Measurements from ENCODE around the gene GPR32. TPM values are rescaled to one million over a fixed set of nuclear protein-coding genes. Genes with fewer than 3 reads are reported as not detected.
"Not testable (repeated sequence)": the region's sequence is repeated elsewhere in the genome, so short reads cannot be mapped to it uniquely, and the experiment has no call there.

GPR32 gene
- total RNA-seq, 2 experiments from 2014 or later = not detected

DNA sequence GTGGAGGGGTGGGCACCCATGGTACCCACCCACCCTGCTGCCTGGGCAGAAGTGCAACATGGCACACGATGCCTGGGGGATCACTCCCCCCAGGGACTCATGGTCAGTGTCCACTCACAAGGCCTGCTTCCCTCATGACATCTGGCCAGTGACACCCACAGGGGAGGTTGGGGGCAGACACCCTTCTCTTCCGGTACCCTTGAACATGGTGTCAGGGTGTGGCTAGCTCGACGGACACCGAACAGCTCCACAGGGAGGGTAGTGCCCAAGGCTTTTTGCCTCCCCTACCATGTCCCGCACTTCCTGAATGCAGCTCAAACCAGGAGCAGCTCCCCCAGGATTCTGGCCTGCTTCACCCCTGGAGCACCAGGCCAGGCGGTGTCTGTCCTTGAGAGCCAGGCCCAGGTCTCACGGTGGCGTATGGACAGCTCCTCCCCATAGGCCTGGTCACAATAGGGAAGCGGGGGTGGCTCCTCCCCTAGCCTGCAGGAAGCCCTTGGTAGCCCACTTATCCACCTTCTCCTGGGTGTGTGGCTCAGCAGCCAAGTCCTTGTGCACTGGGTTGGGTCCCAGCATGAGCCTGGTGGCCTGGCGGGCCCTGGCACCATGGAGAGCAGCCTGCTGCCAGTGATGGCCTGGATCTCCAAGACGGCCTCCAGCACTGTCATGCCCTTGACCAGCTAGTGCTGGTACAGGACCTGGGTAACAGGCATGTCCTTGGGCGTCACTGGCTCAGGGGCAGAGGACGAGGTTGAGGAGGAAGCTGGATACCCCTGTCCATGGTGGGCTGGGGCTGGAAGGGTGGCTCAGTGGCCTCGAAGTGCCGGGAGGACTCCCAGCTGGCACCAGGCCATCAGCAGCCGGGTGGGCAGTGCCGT lies 27.8 kb downstream of the GPR32 start:
- Mint-ChIP-seq H3K4me1 (ENCODE audit: low read depth) (peaks cover 31% of the 10 kb centered on the region), H3K27ac (no peak overlapping the region), H3K36me3 (peaks cover 40% of the 10 kb centered on the region), H3K9me3 (no peaks in the 10 kb centered on the region), H3K4me3 (no peak overlapping the region), H3K27me3 (no peaks in the 10 kb centered on the region)
- DNase-seq = no peak
- POLR2A ChIA-PET = no interaction called here
- intact Hi-C loops (cut with micrococcal nuclease) = no loop called here
- CTCF ChIA-PET = interaction anchor here (0.6 kb wide), 1 partner anchor 11 kb away, joined by 3 read pairs; no protein-coding TSS in a partner anchor

DNA sequence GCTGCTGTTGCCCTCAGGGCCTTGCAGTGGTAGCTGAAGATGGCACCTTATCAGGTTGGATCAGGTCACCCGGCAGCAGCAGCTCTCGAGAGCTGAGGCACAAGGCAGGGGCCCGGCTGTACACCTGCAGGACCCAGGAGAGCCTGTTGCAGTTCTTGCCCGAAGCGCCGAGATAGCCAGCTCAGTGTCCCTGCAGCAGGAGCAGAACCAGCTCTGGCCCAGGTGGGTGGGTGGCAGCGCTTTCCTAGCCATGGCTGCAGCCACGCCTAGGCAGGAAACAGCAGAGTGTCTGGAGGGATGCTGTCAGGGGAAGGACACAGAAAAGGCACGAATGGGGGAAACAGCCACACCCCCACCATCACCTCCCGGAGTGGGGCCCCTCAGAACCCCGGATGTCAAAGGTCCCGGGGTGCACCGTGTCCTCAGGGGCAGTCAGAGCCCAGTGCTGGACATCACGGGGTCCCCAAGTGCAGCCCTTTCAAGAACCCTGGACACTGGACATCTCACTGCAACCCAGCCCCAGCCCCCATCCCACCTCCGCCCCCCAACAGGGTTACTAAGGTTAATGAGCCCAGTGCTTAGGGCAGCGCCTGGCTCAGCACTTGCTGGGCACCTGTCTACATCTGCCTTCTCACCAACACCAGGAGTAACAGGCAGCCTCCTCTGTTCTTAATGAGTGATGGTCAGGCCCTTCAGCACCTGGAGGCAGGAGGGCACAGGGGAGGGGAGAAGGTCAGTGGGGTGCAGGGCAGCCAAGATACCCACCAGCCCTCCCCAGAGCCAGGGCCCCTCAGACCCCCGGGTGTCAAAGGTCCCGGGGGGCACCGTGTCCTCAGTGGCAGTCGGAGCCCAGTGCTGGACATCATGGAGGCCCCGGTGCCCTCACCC lies 28.6 kb downstream of the GPR32 start:
- no peak overlapping the region for H3K4me3 Mint-ChIP-seq
- peaks cover 31% of the 10 kb centered on the region for H3K4me1 Mint-ChIP-seq (ENCODE audit: low read depth)
- H3K27me3 Mint-ChIP-seq = no peaks in the 10 kb centered on the region
- H3K9me3 Mint-ChIP-seq = no peaks in the 10 kb centered on the region
- no peak overlapping the region for H3K27ac Mint-ChIP-seq
- CTCF ChIA-PET = no interaction called here
- peaks cover 49% of the 10 kb centered on the region for H3K36me3 Mint-ChIP-seq
- no peak for DNase-seq
- POLR2A ChIA-PET = no interaction called here
- intact Hi-C loops (cut with micrococcal nuclease) = no loop called here

- peaks cover 29% of the 10 kb centered on the region for H3K4me1 Mint-ChIP-seq (ENCODE audit: low read depth)
- no peak overlapping the region for H3K4me3 Mint-ChIP-seq
- POLR2A ChIA-PET = no interaction called here
- CTCF ChIA-PET = no interaction called here
- peaks cover 51% of the 10 kb centered on the region for H3K36me3 Mint-ChIP-seq
- intact Hi-C loops (cut with micrococcal nuclease) = no loop called here
- no peak overlapping the region for H3K27ac Mint-ChIP-seq
- no peaks in the 10 kb centered on the region for H3K27me3 Mint-ChIP-seq
- H3K9me3 Mint-ChIP-seq = no peaks in the 10 kb centered on the region
- no peak for DNase-seq
Measured at GRCh38 chr19:50799547-50799851, 29.2 kb downstream of the GPR32 start.

DNA sequence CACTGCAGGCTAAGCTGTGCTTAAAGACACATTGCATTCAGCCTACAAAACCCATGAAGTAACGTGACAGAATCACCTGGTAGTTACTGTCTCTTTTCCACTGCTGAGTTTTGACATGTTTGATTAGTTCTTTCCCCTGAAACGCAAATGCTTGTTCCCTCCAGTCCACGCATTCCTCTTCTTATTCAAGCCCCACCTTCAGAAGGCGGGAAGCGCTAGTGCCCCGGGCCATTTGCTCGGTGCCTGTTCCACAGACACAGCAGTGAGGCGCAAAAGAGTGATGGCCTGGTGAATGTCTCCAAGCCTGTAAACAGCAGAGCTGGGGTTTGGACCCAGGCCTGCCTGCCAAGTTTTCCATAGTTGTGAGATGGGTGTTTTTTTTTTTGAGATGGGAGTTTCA lies 30.8 kb downstream of the GPR32 start:
- Mint-ChIP-seq H3K27me3 (no peaks in the 10 kb centered on the region), H3K9me3 (no peaks in the 10 kb centered on the region), H3K27ac (no peak overlapping the region), H3K4me3 (peak overlapping the region; percentile 16), H3K4me1 (ENCODE audit: low read depth) (peaks cover 31% of the 10 kb centered on the region), H3K36me3 (peaks cover 49% of the 10 kb centered on the region)
- intact Hi-C loops (cut with micrococcal nuclease) = loop anchor here (10.0 kb wide), 2 partner anchors 124 to 466 kb away; no protein-coding TSS in a partner anchor
- ChIA-PET POLR2A (no interaction called here), CTCF (interaction anchor here (0.6 to 1.0 kb wide), 2 partner anchors 76 to 133 kb away, joined by 3 to 4 read pairs; no protein-coding TSS in a partner anchor)
- DNase-seq = no peak

DNA sequence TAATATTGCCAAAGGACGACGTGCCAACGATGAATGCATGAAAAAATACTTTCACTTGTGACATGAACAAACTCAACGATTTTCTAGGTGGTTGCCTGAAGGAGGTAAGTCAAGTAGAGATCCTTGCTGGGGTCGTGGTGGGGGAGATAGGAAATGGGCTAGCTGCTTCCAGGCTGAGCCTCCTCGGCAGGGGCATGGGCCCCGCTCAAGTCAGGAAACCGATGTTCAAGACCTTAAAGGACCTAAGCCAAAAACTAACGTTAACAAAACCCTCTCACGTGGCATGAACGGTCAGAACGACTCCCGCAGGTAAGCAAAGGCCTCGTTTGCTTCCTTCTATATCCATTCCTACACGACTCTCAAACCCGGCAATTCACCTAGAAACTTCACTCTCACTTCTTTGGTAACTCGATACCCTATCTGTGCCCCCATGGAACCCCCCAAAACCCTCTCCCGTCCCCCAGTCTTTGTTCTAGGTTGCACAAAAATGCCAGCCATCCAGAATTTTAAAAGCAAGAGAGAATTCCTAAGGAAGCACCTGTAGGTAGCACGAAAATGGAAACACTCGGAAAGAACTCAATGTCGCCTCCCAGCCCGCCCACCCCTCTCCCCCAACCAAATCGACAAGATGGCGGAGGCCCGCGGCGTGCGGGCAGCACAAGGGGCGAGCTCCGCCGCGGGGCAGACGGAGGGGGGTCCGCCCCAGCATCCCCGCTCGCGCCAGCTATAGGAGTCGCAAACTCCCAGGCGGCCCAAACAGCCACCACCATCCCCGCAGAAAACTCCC lies 33.6 kb downstream of the GPR32 start:
- H3K9me3 Mint-ChIP-seq = no peaks in the 10 kb centered on the region
- POLR2A ChIA-PET = interaction anchor here (0.7 to 2.5 kb wide), 4 partner anchors 9 to 118 kb away, joined by 3 to 25 read pairs (median 4); no protein-coding TSS in a partner anchor
- H3K36me3 Mint-ChIP-seq = peaks cover 38% of the 10 kb centered on the region
- CTCF ChIA-PET = interaction anchor here (1.3 to 1.5 kb wide), 2 partner anchors 20 to 118 kb away, joined by 3 to 5 read pairs; no protein-coding TSS in a partner anchor
- DNase-seq = no peak
- peaks cover 34% of the 10 kb centered on the region for H3K4me1 Mint-ChIP-seq (ENCODE audit: low read depth)
- intact Hi-C loops (cut with micrococcal nuclease) = loop anchor here (2.0 to 10.0 kb wide), 3 partner anchors 121 to 469 kb away; partner anchors contain the start of gene CTU1
- H3K4me3 Mint-ChIP-seq = peak overlapping the region; percentile 96
- H3K27me3 Mint-ChIP-seq = no peaks in the 10 kb centered on the region
- H3K27ac Mint-ChIP-seq = peak overlapping the region; percentile 100

DNA sequence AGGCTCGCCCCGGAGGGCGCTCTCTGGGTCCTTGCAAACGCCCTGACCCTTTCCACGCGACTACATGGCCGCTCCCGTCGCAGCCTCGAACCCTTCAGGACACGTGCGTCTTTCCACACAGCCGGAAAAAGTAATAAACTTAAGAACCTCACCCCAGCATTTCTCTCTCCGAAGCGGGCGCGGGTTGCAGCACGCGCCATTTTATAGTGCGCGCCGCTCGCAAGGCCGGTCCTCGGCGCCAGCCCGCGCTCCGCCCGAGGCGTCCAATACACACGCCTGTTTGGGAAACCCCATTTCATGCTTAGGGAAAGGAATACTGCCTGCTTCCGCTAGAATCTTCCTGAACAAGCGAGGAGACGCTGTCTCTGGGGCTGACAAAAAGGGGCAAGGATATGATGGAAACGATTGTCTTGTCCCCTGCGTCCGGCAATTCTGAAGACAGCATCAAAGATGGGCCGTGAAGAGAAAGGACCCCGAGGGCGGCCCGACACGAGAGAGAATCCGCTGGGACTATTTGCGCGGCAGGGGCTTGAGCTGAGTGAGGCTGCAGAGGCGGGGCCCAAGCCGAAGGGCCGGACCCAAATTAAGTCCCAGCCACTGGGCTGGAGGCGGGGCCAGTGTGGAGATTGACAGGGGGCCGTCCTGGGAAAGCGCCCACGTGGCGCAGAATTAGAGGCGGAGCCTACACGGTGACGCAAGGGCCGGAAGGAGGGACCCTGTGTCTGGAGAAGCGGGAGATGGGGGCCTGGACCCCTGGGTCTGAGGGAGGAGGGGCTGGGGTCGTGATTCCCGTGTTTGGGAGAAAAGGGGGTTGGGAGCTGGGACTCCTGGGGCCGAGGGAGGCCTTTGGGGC lies 34.4 kb downstream of the GPR32 start:
- intact Hi-C loops (cut with micrococcal nuclease) = loop anchor here (1.0 to 10.0 kb wide), 4 partner anchors 13 to 470 kb away; partner anchors contain the start of gene CTU1
- peaks cover 34% of the 10 kb centered on the region for H3K4me1 Mint-ChIP-seq (ENCODE audit: low read depth)
- H3K27ac Mint-ChIP-seq = peak overlapping the region; percentile 100
- H3K27me3 Mint-ChIP-seq = no peaks in the 10 kb centered on the region
- H3K4me3 Mint-ChIP-seq = peak overlapping the region; percentile 96
- no peaks in the 10 kb centered on the region for H3K9me3 Mint-ChIP-seq
- CTCF ChIA-PET = interaction anchor here (0.6 to 1.0 kb wide), 2 partner anchors 12 to 118 kb away, joined by 3 to 4 read pairs; no protein-coding TSS in a partner anchor
- POLR2A ChIA-PET = interaction anchor here (0.5 to 2.5 kb wide), 7 partner anchors 10 to 146 kb away, joined by 3 to 25 read pairs (median 4); no protein-coding TSS in a partner anchor
- H3K36me3 Mint-ChIP-seq = peaks cover 38% of the 10 kb centered on the region
- DNase-seq = peak; percentile 99

DNA sequence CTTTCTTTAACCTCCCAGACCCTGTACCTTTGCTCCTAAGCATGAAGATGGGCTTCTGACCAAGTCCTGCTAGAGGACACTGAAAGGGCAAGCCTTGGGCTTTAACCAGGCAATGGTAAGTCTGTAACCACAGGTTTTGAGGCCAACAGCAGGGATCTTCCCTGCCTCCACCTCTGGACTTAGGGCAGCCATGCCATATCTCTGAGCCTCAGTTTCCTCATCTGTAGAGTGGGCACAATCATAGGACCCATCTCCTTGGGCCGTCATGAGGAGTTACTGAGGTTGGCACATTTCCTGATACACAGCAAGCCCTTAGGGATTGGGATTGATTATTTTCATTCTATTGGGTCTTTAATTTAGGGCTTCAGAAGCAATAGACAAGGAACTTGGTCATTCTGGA lies 38.6 kb downstream of the GPR32 start:
- intact Hi-C loops (cut with micrococcal nuclease) = loop anchor here (10.0 kb wide), 2 partner anchors 116 to 474 kb away; no protein-coding TSS in a partner anchor
- CTCF ChIA-PET = interaction anchor here (0.6 kb wide), 1 partner anchor 11 kb away, joined by 3 read pairs; no protein-coding TSS in a partner anchor

DNA sequence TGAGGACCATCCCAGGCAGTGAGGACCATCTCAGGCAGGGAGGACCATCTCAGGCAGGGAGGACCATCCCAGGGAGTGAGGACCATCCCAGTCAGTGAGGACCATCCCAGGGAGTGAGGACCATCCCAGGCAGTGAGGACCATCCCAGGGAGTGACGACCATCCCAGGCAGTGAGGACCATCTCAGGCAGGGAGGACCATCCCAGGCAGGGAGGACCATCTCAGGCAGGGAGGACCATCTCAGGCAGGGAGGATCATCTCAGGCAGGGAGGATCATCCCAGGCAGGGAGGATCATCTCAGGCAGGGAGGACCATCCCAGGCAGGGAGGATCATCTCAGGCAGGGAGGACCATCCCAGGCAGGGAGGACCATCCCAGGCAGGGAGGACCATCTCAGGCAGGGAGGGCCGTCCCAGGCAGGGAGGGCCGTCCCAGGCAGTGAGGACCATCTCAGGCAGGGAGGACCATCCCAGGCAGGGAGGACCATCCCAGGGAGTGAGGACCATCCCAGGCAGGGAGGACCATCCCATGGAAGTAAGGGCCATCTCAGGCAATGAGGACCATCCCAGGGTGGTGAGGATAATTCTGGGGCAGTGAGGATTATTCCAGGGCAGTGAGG lies 41.5 kb downstream of the GPR32 start:
- H3K9me3 Mint-ChIP-seq; H3K4me3 Mint-ChIP-seq; POLR2A ChIA-PET; H3K36me3 Mint-ChIP-seq; H3K4me1 Mint-ChIP-seq (ENCODE audit: low read depth); H3K27ac Mint-ChIP-seq; CTCF ChIA-PET; DNase-seq; intact Hi-C loops (cut with micrococcal nuclease): not testable (repeated sequence)
- H3K27me3 Mint-ChIP-seq = peaks cover 18% of the 10 kb centered on the region

More for the DNA sequence above, 38.6 kb downstream of the GPR32 start:
- DNase-seq = no peak
- Mint-ChIP-seq H3K9me3 (no peaks in the 10 kb centered on the region), H3K4me3 (no peak overlapping the region), H3K4me1 (ENCODE audit: low read depth) (peaks cover 12% of the 10 kb centered on the region), H3K27ac (no peak overlapping the region), H3K36me3 (peaks cover 4% of the 10 kb centered on the region), H3K27me3 (peaks cover 2% of the 10 kb centered on the region)
- POLR2A ChIA-PET = interaction anchor here (1.0 kb wide), 1 partner anchor 12 kb away, joined by 3 read pairs; no protein-coding TSS in a partner anchor

DNA sequence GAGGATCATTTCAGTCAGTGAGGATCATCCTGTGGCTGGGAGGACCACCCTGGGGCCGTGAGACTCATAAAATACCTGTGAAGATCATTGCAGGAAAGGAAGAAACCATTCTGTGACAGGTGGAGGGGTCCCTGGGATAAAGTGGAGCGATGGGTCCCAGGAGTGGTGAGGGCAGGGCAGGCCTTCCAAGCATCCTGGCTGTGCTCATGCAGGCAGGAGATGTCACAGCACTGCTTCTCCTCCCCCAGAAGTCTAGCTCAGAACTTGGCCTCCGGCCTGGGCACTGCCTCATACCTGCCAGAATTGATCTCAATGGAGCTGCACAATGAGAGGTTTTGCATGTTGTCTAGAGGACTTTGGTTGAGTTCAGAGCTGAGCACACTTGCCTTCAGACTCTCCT lies 42.2 kb downstream of the GPR32 start:
- peaks cover 13% of the 10 kb centered on the region for H3K4me1 Mint-ChIP-seq (ENCODE audit: low read depth)
- no peaks in the 10 kb centered on the region for H3K36me3 Mint-ChIP-seq
- ChIA-PET POLR2A (no interaction called here), CTCF (no interaction called here)
- intact Hi-C loops (cut with micrococcal nuclease) = no loop called here
- no peak for DNase-seq
- H3K9me3 Mint-ChIP-seq = no peaks in the 10 kb centered on the region
- H3K4me3 Mint-ChIP-seq = no peak overlapping the region
- H3K27ac Mint-ChIP-seq = no peak overlapping the region
- peaks cover 24% of the 10 kb centered on the region for H3K27me3 Mint-ChIP-seq

DNA sequence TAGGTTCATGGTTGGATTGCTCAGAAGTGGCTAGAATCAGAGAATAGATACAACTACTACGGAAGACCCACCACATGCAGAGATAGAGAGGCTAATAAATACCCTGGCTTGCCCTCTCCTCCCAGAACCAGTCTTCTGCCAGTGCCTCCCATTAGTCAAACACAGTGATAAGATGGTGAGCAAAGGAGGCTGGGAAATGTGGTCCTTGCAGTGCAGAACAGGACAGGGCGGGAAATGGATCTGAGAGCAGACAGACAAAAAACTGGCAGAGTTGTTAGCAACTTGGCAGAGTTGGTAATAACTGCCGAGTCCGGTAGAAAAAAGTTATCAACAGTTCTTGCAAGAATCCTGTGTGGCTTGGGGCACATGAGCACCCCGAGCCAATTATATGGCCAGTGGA lies 44.6 kb downstream of the GPR32 start:
- CTCF ChIA-PET = no interaction called here
- no peak for DNase-seq
- Mint-ChIP-seq H3K4me3 (no peak overlapping the region), H3K27ac (no peak overlapping the region), H3K27me3 (peaks cover 42% of the 10 kb centered on the region), H3K36me3 (no peaks in the 10 kb centered on the region), H3K4me1 (ENCODE audit: low read depth) (peaks cover 30% of the 10 kb centered on the region), H3K9me3 (no peaks in the 10 kb centered on the region)
- intact Hi-C loops (cut with micrococcal nuclease) = loop anchor here (5.0 kb wide), 1 partner anchor 433 kb away; the partner anchor contains the start of gene POLD1
- POLR2A ChIA-PET = interaction anchor here (2.4 kb wide), 1 partner anchor 10 kb away, joined by 6 read pairs; no protein-coding TSS in a partner anchor

Measured in activated CD4-positive, alpha-beta memory T cell treated with anti-CD3 and anti-CD28 coated beads for 36 hours (primary cell).